GM19035 (cell line): ENCODE results near the gene METTL25.

Source experiments
- ATAC-seq: cut with Tn5 transposase; IDR thresholded peaks from one replicate; pipeline ENCODE4 v1.9.1; 2021; ENCODE audit not compliant: unreplicated experiment

The METTL25 gene

DNA sequence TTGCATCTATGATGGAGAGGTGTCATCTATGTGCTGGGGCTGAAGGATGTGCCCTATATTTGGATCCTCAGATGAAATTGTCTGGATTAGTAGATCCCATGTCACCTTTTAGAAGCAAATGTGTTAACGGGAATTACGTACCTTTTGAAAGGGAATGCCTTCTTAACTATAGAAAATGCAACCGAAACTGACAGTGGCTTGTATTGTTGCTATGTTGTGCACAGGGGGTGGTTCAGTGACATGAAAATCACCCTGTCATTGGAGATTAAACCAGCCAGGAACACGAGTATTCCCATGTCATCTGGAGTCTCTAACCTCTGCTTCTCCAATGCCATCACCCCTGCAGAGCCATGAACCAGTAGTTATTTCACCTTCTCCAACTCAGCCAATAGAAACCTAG is 110.2 kb downstream of the METTL25 start:
- no peak for ATAC-seq

DNA sequence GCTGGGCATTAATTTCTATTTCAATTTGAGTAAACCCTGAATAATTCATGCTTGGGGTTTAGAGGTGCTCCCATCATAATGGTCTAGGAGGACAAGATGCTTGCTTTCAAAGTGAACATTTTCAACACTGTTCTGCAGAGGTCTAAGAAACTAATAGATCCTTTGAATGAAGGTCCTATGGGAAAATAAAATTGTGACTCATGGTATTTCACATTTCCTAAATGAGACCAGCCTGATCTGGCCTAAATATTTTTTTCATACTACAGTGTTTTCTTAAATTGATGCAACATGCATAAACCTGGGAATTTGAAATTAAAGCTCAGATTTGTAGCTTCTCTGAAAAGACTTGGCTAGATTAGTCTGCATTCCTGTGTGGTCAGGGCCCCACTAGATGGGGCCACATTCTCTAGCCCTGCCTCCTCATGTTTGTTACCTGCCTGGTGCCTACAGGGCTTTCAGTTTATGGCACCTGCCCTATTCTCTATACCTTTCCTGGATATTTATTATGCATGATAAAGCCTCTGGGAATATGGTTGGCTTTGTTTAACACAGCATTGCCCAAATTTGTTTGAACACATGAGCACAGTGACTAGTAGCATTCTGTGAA is 112.7 kb downstream of the METTL25 start:
- no peak for ATAC-seq

DNA sequence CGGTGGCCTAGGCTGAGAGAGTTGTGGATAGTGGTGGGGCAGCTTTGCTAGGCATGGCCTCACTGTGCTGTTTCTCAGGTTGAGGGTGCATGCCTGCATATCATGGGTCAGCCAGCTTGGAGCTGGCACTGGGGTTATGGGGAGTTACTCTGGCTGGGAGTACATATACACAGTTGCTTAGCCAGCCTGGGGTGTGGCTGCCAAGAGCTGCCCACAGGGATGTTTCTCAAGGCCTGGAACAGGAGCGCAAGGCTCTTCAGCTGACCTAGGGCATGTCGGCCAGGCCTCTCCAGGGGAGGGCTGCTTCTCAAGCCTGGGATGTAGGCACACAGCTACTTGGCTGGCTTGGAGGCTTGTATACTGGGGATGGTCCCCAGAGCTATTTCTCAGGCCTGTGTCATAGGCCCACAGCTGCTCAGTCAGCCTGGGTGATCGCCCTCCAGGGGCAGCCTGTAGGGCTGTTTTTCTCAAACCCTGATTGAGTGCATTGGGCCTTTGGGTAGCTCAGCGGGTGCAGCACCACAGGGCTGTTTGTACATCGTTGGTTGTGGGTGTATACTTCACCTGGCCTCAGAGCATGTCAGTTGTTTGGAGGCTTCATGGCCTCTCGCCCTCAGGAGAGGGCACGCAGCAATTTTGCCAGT is 114.9 kb downstream of the METTL25 start:
- no peak for ATAC-seq

DNA sequence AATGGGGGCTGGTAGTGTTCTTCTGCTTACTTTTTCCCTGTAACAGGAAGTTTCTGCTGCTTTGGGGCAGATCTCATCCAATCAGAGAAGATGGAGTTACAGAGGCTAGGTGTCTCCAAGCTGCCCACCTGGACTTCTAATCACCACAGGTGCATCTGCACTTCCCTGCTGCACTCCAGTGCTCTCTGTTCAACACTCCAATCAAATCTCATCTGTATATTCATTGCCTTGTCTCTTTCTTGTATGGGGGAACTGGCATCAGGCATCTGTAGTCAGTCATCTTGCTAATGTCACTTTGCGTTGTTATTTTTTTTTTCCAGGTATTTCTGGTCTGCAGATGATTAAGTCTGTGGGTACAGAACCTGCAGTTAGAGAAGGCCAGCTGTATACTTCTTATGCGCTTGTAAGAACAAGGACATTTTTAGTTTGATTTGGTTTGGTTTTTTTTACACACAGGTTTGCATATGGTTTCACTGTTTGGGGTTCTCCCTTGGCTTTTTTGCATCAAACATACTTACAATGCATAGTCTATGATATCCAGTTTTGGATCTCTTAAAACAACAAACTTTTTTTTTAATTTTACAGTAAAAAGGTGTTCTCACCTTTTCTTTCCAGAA is 116.0 kb downstream of the METTL25 start:
- no peak for ATAC-seq

DNA sequence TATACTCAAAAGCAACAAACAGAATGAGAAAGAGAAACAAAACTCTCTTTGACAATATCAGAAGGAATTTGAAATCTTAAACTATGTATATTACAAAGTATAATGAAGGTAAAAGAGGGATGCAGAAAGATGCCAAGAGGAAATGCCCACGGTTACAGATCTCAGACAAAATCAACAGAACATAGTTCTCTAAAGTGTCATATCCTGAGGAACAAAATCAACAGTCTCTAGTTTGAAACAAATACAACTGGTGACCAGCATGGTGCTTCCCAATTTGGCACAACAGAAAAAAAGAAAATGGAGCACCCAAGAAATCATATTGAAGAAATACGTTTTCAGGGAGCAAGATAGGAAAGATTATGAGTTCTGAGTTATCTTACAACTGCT is 116.5 kb downstream of the METTL25 start:
- ATAC-seq = no peak

DNA sequence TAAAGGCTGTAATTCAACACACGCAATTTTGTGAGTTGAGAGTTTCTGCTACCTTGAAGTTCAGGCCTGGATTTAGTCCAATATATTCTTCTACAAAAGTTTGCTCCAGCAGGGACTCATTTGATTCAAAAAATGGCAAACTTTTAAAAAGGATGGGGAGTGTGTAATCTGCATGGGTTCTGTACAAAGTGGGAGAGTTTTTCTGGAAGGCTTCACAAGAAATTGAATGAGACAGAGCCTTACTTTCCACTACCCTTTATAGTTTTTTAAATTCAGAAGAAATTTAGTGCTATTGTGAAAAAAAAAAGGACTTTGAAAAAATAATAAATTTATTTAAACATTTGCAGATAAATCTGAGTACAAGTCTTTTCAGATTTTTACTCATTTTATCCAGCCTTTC is 116.9 kb downstream of the METTL25 start:
- no peak for ATAC-seq

DNA sequence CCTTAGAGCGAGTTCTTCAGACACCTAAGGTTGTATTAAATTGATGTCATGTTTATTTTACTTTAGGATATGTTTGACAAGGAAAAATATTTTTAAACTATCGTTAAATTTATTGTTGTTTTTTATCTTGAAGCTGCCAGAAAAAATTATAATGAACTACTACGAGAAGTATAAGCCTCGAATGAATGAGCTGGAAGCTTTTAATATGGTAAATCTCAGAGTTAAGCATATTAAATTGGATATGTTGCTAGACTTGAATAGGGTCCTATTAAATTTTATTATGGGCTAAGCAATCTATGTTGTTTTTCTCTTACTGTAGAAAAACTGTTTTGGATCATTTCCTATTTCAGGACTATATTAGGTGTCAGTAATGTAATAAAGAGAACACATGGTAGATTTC is 118.2 kb downstream of the METTL25 start:
- no peak for ATAC-seq

DNA sequence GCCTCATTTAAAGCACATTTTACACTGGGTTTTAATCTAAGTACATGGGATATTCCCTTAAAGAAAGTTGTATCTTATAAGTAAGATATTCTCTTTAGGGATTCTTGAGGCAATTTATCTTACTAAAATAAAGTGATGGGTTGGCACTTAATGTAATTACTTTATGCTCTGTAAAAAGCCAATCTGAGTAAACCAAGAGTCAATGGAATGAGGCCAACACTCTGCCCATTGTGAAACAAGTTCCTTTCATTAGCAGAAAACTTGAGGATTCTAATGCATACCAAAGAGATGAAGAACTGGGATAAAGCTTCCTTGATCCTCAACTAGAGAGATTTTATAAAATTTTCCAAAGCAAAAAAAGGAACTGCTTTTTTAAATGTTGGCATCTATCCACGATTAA is 121.2 kb downstream of the METTL25 start:
- no peak for ATAC-seq

DNA sequence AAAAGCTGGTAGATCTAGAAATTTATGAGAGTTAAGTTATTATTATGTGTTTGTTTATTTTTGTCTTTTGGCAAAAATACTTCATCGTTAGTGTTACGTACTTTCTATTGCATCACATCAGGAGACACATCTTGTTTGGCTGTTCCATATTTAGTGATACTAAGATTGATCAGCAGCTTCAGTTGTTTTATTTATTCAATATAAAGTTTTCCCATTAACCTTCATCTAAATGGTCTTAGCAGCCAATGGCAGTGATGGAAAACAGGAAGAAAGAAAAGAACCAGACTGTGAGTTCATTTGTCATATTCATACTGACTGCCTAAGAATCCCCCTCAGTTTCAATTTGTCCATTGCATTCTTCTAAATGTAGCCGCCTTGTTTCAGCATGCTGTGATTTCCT is 122.3 kb downstream of the METTL25 start:
- ATAC-seq = no peak

DNA sequence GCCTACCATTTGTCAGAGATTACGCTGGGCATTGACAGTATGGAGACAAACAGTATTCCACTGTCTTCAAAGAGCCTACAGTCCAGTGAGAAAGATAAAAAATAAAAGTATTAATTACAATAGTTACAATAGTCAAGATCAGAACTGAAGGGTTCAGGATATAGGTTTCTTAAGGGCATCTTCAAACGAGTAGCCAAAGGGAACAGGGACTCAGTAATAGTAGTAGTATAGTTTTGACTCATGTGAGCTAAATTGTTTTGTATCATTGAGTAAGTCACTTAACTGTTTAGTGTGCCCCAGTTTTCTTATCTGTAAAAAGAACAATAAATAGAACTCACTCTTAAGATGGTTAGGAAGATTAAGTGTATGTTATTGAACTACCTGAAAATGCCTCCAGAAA is 123.6 kb downstream of the METTL25 start:
- ATAC-seq = no peak

DNA sequence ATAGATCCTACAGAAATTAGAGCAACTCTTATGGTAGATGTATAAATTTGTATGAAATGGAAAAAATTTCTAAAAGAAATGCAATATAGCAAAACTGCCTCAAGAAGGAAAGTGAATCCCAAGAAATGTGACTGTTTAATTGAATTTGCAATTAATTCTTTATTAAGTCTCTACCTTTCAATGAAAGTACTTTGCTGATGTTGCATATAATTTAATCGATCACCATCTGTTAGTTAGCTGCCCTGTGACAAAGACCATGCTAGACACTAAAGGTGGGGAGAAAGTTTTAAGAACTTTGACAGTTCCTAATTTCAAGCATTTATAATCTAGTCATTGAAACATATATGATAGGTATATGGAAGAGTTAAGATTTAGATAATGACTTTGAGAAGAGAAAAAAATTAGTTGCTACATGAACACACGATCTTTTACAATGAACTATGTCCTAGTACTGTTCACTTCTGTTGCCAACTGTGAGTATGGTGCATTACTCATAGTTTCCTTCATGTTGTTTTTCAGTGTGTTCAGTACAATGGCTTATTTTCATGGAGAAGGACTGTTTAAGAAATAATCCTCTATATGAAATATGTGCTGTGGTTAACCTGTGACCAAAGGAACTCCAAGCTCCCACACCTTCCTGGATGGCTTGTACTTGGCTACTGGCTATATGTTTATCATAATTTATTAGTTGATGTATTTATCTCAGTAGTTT is 128.4 kb downstream of the METTL25 start:
- ATAC-seq = no peak

DNA sequence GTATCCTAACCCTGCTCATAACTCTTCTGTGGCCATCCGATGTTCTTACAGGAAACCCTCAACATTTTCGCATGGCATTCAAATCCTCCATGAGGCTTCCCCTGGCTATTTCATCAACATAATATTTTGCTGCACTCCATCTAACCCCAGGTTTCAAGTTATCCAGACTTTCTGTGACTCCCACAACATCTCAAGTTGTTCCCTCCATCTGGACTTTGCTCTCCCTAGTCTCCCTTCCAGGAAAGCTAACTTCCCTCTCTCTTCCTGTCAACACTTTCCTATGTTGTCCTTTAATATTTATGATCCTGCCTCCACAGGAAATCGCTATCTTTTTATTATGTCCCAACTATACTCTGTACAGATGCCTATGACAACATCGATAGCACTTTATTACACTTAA is 146.1 kb downstream of the METTL25 start:
- no peak for ATAC-seq

DNA sequence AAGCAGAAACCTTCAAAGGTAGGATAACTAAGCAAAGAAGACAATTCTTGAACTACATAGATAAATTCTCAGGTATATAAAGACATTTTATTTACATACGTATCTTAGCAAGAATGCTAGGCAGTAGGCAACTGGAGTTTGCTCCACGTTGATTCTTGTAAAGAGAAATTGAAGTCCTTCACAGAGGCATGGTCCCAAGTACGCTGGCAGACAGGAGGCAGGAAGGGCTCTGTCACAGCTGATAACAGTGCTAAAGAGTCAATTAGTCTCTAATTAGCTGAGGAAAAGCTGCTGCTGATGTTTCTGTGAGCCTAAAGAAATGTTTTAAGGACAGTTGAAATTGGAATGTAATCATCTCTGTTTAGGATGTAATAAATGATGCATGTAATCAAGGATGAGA is 146.8 kb downstream of the METTL25 start:
- no peak for ATAC-seq

DNA sequence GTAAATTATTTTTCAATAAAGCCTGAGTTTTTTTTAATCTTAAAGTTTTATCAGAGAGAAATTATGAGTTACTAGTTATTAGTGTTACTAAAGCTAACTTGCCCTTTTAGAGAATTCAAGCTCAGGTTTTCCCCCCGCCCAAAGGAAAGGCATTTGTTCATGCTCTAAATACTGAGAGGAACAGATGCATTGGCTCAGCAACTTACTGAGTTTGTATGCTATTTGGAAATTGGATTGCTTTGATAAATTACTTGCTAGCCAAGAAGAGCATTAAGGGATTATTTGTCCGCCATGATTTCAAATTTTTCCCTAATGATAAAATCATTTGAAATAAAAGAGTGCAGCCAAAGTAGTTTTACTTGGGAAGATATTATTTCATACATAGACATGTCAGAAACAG is 149.4 kb downstream of the METTL25 start:
- ATAC-seq = no peak

DNA sequence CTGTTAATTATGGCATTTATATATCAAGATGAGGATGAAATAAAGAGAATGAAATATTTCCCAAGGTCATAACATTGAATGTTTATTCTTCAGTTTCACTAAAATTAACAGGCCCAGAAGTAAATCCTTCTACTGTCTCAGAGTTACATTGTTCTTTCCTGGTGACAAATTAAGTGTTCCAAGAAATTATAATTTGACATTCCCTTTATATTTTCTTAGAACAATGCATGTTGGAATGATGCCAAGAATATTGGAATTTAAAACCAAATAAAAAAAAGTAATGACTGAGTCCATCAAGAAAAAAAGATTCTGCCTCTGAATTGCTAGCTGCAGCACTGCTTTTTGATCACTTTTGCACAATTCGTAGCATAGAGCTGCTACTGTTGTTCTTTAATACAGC is 152.1 kb downstream of the METTL25 start:
- ATAC-seq = no peak

DNA sequence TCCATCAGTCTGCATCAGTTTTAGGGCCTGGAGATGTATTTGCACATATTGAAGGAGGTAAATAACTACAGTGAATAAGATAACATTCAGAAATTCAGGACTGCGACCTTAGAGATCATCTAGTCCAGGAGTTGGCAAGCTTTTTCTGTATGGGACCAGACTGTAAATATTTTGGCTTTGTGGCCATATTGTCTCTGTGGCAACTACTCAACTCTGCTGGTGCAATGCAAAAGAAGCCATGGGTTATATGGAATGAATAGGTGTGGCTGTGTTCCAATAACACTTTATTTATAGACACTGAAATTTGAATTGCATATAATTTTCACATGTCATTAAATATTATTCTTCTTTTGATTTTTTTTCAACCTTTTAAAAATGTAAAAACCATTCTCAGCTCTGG is 156.6 kb downstream of the METTL25 start:
- ATAC-seq = no peak

DNA sequence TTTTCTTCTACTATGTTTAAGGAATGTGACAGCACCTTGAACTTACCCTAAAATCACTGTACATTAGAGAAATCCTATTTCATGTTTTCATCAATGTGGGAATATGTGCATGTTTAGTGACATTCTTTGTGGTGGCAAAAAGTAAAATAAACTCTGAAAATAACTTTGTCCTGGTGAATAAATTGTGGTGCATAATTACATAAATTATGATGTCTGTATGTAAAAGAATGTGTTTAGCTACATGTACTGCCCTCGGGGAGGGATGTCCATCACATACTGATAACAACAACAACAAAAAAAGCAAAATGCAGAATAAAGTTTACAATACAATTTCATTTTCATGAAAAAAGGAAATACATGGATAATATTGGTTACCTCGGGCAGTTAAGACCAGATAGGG is 157.3 kb downstream of the METTL25 start:
- ATAC-seq = no peak

DNA sequence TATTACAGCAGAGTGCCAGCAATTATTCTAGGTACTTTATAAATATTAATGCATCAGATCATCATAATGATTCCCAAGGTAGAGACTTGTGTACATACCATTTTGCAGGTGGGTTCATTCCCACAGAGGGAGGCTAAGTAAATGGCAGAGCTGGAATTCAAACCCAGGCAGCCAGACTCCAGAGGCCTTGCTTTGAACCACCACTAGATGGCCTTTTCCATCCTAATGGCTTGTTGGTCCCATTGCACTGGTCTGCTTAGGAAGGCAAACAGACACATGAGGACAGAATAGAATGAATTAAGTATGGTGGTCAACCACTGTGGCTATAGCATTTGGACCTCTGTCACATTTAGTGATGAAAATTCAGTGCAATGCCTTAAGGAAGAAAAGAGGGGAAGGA is 158.7 kb downstream of the METTL25 start:
- peak; percentile 81 for ATAC-seq

DNA sequence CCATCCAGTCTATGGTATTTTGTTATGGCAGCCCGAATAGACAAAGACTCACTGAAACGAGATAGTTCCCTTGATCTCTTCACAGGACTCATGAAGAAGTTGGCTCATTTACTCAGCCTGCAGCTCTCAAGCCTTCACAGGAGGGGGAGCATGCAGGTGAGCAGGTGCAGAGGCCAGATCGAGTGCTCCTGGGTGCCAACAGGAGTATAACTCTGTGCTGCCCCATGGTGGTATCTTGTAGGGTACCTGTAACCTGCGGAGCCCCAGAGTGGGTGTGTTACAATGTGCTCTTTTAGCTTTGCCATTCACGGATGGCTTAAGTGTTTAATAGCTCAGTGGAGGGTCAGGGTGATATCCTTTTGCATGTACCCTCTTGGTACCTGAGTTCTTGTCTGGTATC is 159.5 kb downstream of the METTL25 start:
- no peak for ATAC-seq

DNA sequence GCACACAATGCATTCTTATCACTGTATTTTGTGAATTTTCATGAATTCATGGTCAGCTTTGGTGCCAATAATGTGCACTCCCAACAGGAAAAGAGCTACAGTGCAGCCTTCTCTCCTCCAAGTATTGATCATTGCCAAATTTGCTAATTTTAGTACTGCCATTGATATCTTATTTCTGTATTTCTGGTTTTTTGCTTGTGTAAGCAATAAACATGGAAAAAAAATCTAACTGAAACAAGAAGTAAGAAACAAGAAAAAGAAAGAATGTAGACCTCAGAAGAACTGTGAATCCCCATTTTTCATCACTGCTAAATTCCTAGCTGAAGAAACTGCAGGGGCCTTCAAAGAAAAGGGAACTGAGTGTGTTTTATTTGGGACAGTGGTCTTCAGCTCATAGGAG is 161.2 kb downstream of the METTL25 start:
- ATAC-seq = no peak

DNA sequence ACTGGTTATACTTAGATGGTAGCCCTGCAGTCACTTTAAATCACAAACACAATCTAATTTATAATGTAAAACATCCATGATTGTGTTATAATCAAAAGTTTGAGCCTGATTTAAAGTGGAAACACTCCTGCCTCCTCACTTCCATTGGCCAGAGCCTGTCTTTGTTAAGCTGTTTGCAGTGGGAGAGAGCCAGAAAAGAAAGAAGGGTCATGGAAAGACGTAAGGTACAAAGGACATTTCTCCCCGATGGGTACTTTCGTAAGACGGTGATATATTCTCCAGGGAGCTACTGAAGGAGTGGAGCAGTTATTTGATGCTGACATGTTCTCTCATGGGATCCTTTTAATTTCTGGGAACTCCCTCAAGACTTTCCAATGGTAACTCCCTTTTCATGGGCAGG is 164.0 kb downstream of the METTL25 start:
- ATAC-seq = no peak

DNA sequence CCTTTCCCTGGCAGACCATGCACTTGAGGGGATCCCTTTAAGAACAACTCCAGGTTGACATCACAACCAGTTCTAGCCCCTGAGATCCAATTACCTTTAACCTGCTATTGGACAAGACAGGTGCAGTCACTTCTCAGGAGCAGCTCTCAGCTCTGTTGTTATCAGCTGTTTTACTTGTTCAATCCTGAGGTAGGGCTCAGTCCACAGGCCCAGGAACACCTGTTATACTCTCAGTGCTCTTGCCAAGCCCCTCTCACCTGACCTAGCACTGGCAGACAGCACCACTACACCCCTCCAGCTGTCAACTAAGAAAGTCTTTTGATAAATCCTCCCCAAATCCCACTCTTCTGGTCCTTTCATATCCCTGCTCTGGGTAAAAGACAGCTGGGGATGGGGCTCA is 164.4 kb downstream of the METTL25 start:
- ATAC-seq = no peak
